IPS-15b (cell line): ENCODE measurements around the gene S100A9.

Experiments
- H3K27me3 ChIP-seq: one replicate; pipeline ENCODE4 v1.6.1; 2013; ENCODE audit warnings: low read length; ENCODE audit not compliant: control insufficient read depth, insufficient read depth
- H3K36me3 ChIP-seq: one replicate; pipeline ENCODE4 v1.6.1; 2013; ENCODE audit warnings: low read length; ENCODE audit not compliant: control insufficient read depth, insufficient read depth
- H3K4me1 ChIP-seq: one replicate; pipeline ENCODE4 v1.6.1; 2013; ENCODE audit warnings: mild to moderate bottlenecking, low read length; ENCODE audit not compliant: control insufficient read depth, insufficient read depth
- H3K4me3 ChIP-seq: one replicate; pipeline ENCODE4 v1.5.1; 2013; ENCODE audit warnings: low read depth, low read length
- H3K9ac ChIP-seq: one replicate; pipeline ENCODE4 v1.6.1; 2013; ENCODE audit warnings: low read depth, mild to moderate bottlenecking, low read length
- H3K9me3 ChIP-seq: one replicate; pipeline ENCODE4 v1.6.1; 2013; ENCODE audit warnings: mild to moderate bottlenecking, low read length; ENCODE audit not compliant: control insufficient read depth, insufficient read depth

The S100A9 gene

GRCh38 chr1:153384958-153385580 lies 27.4 kb downstream of the S100A9 start:
- no peaks in the 10 kb centered on the region for H3K4me1 ChIP-seq
- no peaks in the 10 kb centered on the region for H3K9me3 ChIP-seq
- no peaks in the 10 kb centered on the region for H3K36me3 ChIP-seq
- H3K9ac ChIP-seq: no peak overlapping the region
- no peak overlapping the region for H3K4me3 ChIP-seq
- peaks cover 2% of the 10 kb centered on the region for H3K27me3 ChIP-seq

- Histone ChIP-seq H3K27me3 (peaks cover 2% of the 10 kb centered on the region), H3K9me3 (no peaks in the 10 kb centered on the region), H3K9ac (no peak overlapping the region), H3K4me1 (no peaks in the 10 kb centered on the region), H3K4me3 (no peak overlapping the region), H3K36me3 (no peaks in the 10 kb centered on the region)
Observed at GRCh38 chr1:153386500-153386901, 28.8 kb downstream of the S100A9 start.

- H3K4me3 ChIP-seq: no peak overlapping the region
- no peaks in the 10 kb centered on the region for H3K4me1 ChIP-seq
- H3K9me3 ChIP-seq: no peaks in the 10 kb centered on the region
- no peaks in the 10 kb centered on the region for H3K36me3 ChIP-seq
- no peak overlapping the region for H3K9ac ChIP-seq
- peaks cover 2% of the 10 kb centered on the region for H3K27me3 ChIP-seq
Observed at GRCh38 chr1:153387001-153387400, 29.3 kb downstream of the S100A9 start.

- Histone ChIP-seq H3K4me3 (no peak overlapping the region), H3K36me3 (no peaks in the 10 kb centered on the region), H3K27me3 (peaks cover 2% of the 10 kb centered on the region), H3K4me1 (no peaks in the 10 kb centered on the region), H3K9ac (no peak overlapping the region), H3K9me3 (no peaks in the 10 kb centered on the region)
Observed at GRCh38 chr1:153387785-153388184, 30.1 kb downstream of the S100A9 start.

- Histone ChIP-seq H3K4me3 (no peak overlapping the region), H3K27me3 (peaks cover 2% of the 10 kb centered on the region), H3K9me3 (no peaks in the 10 kb centered on the region), H3K4me1 (no peaks in the 10 kb centered on the region), H3K9ac (no peak overlapping the region), H3K36me3 (no peaks in the 10 kb centered on the region)
Observed at GRCh38 chr1:153389401-153389800, 31.7 kb downstream of the S100A9 start.

- Histone ChIP-seq H3K27me3 (peaks cover 2% of the 10 kb centered on the region), H3K4me1 (no peaks in the 10 kb centered on the region), H3K9me3 (no peaks in the 10 kb centered on the region), H3K36me3 (no peaks in the 10 kb centered on the region), H3K9ac (no peak overlapping the region), H3K4me3 (no peak overlapping the region)
Observed at GRCh38 chr1:153389973-153390879, 32.6 kb downstream of the S100A9 start.

- H3K36me3 ChIP-seq: no peaks in the 10 kb centered on the region
- H3K9ac ChIP-seq: no peak within 1 kb of the TSS
- no peak within 1 kb of the TSS for H3K4me3 ChIP-seq
- no peaks in the 10 kb centered on the region for H3K4me1 ChIP-seq
- H3K9me3 ChIP-seq: no peaks in the 10 kb centered on the region
- H3K27me3 ChIP-seq: peaks cover 2% of the 10 kb centered on the region
Observed at GRCh38 chr1:153390938-153391710, 33.5 kb downstream of the S100A9 start, which contains the start of gene S100A8. Gene S100A8 (minus strand): TSS chr1:153391073. CDS start chr1:153390535, 538 bp downstream.

- Histone ChIP-seq H3K4me3 (no peak overlapping the region), H3K9ac (no peak overlapping the region), H3K4me1 (no peaks in the 10 kb centered on the region), H3K36me3 (no peaks in the 10 kb centered on the region), H3K9me3 (no peaks in the 10 kb centered on the region), H3K27me3 (peaks cover 2% of the 10 kb centered on the region)
Observed at GRCh38 chr1:153392258-153392657, 34.6 kb downstream of the S100A9 start.

GRCh38 chr1:153392822-153393221 lies 35.2 kb downstream of the S100A9 start:
- Histone ChIP-seq H3K36me3 (no peaks in the 10 kb centered on the region), H3K9me3 (no peaks in the 10 kb centered on the region), H3K27me3 (peaks cover under 1% of the 10 kb centered on the region), H3K9ac (no peak overlapping the region), H3K4me3 (no peak overlapping the region), H3K4me1 (no peaks in the 10 kb centered on the region)

GRCh38 chr1:153393926-153394325 lies 36.3 kb downstream of the S100A9 start:
- Histone ChIP-seq H3K36me3 (no peaks in the 10 kb centered on the region), H3K4me1 (no peaks in the 10 kb centered on the region), H3K9me3 (no peaks in the 10 kb centered on the region), H3K27me3 (no peaks in the 10 kb centered on the region), H3K4me3 (no peak overlapping the region), H3K9ac (no peak overlapping the region)

- H3K27me3 ChIP-seq: no peaks in the 10 kb centered on the region
- no peak overlapping the region for H3K9ac ChIP-seq
- no peaks in the 10 kb centered on the region for H3K9me3 ChIP-seq
- no peaks in the 10 kb centered on the region for H3K4me1 ChIP-seq
- H3K36me3 ChIP-seq: no peaks in the 10 kb centered on the region
- no peak overlapping the region for H3K4me3 ChIP-seq
Observed at GRCh38 chr1:153394391-153394790, 36.7 kb downstream of the S100A9 start.
